Neural progenitor cell (in vitro differentiated cells): ENCODE measurements around the gene GALNT2. TPM values are rescaled to one million over a fixed set of nuclear protein-coding genes. Genes with fewer than 3 reads are reported as not detected.

Source experiments
- DNase-seq: peaks from one replicate; pipeline ENCODE4 v3.0.0-alpha.2; 2016; ENCODE audit warnings: low spot score
- H2AFZ ChIP-seq: fragments of 200-600 bp; sonication (generic); replicated peaks from 2 replicates; pipeline ENCODE4 v1.6.1; 2016; ENCODE audit warnings: antibody characterized with exemption
- H3F3A ChIP-seq: fragments of 200-600 bp; sonication (generic); 2 replicates; pipeline ENCODE4 v1.6.1; 2016; ENCODE audit warnings: antibody characterized with exemption, low read depth
- H3K27ac ChIP-seq: fragments of 200-600 bp; sonication (generic); 2 replicates; pipeline ENCODE4 v1.5.1; 2016; ENCODE audit warnings: mild to moderate bottlenecking
- H3K27me3 ChIP-seq: fragments of 200-600 bp; sonication (generic); 2 replicates; pipeline ENCODE4 v1.6.1; 2016; ENCODE audit warnings: mild to moderate bottlenecking, moderate library complexity
- H3K36me3 ChIP-seq: fragments of 200-600 bp; sonication (generic); 2 replicates; pipeline ENCODE4 v1.5.1; 2016
- H3K4me1 ChIP-seq: fragments of 200-600 bp; sonication (generic); 2 replicates; pipeline ENCODE4 v1.6.1; 2016; ENCODE audit warnings: mixed run types
- H3K4me2 ChIP-seq: fragments of 200-600 bp; sonication (generic); 2 replicates; pipeline ENCODE4 v1.6.1; 2016
- H3K4me3 ChIP-seq: fragments of 200-600 bp; sonication (generic); 2 replicates; pipeline ENCODE4 v1.5.1; 2016
- H3K79me2 ChIP-seq: fragments of 200-600 bp; sonication (generic); 2 replicates; pipeline ENCODE4 v1.6.1; 2016; ENCODE audit warnings: low read depth
- H3K9ac ChIP-seq: fragments of 200-600 bp; sonication (generic); 2 replicates; pipeline ENCODE4 v1.6.1; 2016
- H3K9me3 ChIP-seq: fragments of 200-600 bp; sonication (generic); 2 replicates; pipeline ENCODE4 v1.5.1; 2016; ENCODE audit warnings: low read depth
- H4K20me1 ChIP-seq: fragments of 200-600 bp; sonication (generic); 2 replicates; pipeline ENCODE4 v1.6.1; 2016; ENCODE audit warnings: low read depth
- H3K27ac Mint-ChIP-seq: 3 replicates; pipeline ENCODE4 v1.8.0; 2021; ENCODE audit warnings: mixed read lengths
- H3K27me3 Mint-ChIP-seq: 2 replicates; pipeline ENCODE4 v1.8.0; 2022; ENCODE audit warnings: low read depth, mild to moderate bottlenecking, inconsistent platforms, moderate library complexity, mixed read lengths; ENCODE audit not compliant: insufficient read depth
- H3K36me3 Mint-ChIP-seq: 3 replicates; pipeline ENCODE4 v1.8.0; 2021; ENCODE audit warnings: mixed read lengths
- H3K4me1 Mint-ChIP-seq: 3 replicates; pipeline ENCODE4 v1.8.0; 2021; ENCODE audit warnings: mixed read lengths
- H3K4me3 Mint-ChIP-seq: 3 replicates; pipeline ENCODE4 v1.8.0; 2021; ENCODE audit warnings: mild to moderate bottlenecking, moderate library complexity, mixed read lengths
- H3K9me3 Mint-ChIP-seq: 3 replicates; pipeline ENCODE4 v1.8.0; 2020; ENCODE audit warnings: mixed read lengths
- CTCF ChIP-seq: fragments of 200-600 bp; sonication (generic); IDR thresholded peaks from 2 replicates; pipeline ENCODE4 v1.5.1; 2017; ENCODE audit warnings: antibody characterized with exemption, mild to moderate bottlenecking
- EZH2 ChIP-seq: fragments of 200-600 bp; sonication (generic); IDR thresholded peaks from 2 replicates; pipeline ENCODE4 v1.6.1; 2017; ENCODE audit warnings: antibody characterized with exemption, mild to moderate bottlenecking, moderate library complexity
- EZH2phosphoT487 ChIP-seq: fragments of 200-600 bp; sonication (generic); IDR thresholded peaks from 2 replicates; pipeline ENCODE4 v1.6.1; 2017; ENCODE audit warnings: antibody characterized with exemption
- total RNA-seq: library from RNA; depleted of rRNA; stranded (reverse); fragments of >200 nt; gene quantifications from 2 replicates; pipeline ENCODE4 v1.2.3, GENCODE V29; 2015; ENCODE audit warnings: low replicate concordance

Gene GALNT2
- total RNA-seq: 37.6 and 61.4 TPM in 2 replicates

GRCh38 chr1:230066466-230067404 lies at the start of gene GALNT2:
TSS of gene GALNT2 (plus strand) at chr1:230067238. CDS start at chr1:230067281, 43 bp downstream.
- H3K9me3 ChIP-seq: peaks cover 6% of the 10 kb centered on the region
- peak within 1 kb of the TSS; percentile 91 for H3K4me2 ChIP-seq
- peaks cover 22% of the 10 kb centered on the region for H3K4me1 ChIP-seq
- H3K36me3 Mint-ChIP-seq: no peaks in the 10 kb centered on the region
- H3K9me3 Mint-ChIP-seq: peaks cover 13% of the 10 kb centered on the region
- no peaks in the 10 kb centered on the region for H3K36me3 ChIP-seq
- peaks cover 41% of the 10 kb centered on the region for H3K79me2 ChIP-seq
- peak within 1 kb of the TSS; percentile 68 for H3K27ac Mint-ChIP-seq
- H3K4me3 Mint-ChIP-seq: peak within 1 kb of the TSS; percentile 93
- TF ChIP-seq CTCF: no peak
- peak; percentile 16 for TF ChIP-seq EZH2
- H3K4me1 Mint-ChIP-seq: peaks cover 36% of the 10 kb centered on the region
- peak within 1 kb of the TSS; percentile 94 for H2AFZ ChIP-seq
- peaks cover 17% of the 10 kb centered on the region for H3K27me3 ChIP-seq
- peak; percentile 98 for DNase-seq
- H4K20me1 ChIP-seq: peaks cover 41% of the 10 kb centered on the region
- H3K4me3 ChIP-seq: peak within 1 kb of the TSS; percentile 99
- peak within 1 kb of the TSS; percentile 59 for H3K9ac ChIP-seq
- peak within 1 kb of the TSS; percentile 88 for H3K27ac ChIP-seq
- peaks cover 5% of the 10 kb centered on the region for H3K27me3 Mint-ChIP-seq
- H3F3A ChIP-seq: peaks cover 38% of the 10 kb centered on the region

DNA sequence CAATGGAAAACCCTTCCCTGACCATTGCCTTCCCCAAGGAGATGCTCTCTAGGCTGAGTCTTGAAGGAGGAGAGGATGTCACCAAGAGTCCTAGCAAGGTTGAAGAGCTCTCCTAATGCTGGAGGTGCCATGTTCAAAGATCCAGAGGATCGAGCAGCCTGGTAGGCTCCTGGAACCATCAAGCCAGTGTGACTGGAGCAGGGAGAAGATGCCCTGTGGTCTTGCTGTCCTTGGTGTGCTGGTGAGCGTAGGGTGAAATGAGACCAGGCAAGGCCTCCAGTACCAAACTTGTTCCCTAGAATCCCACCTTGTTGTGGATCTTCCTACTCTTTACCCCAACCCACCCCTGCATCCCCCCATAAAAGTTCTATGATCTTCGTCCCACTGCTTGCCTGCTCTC lies 46.6 kb upstream of the GALNT2 start:
- Histone ChIP-seq H3K4me1 (peaks cover 20% of the 10 kb centered on the region), H3K9ac (no peak overlapping the region), H3K4me3 (no peak overlapping the region), H3K79me2 (no peaks in the 10 kb centered on the region), H3K27ac (no peak overlapping the region), H3F3A (peaks cover 20% of the 10 kb centered on the region), H3K9me3 (no peaks in the 10 kb centered on the region), H2AFZ (no peak overlapping the region), H4K20me1 (no peaks in the 10 kb centered on the region), H3K36me3 (no peaks in the 10 kb centered on the region), H3K27me3 (peaks cover 52% of the 10 kb centered on the region), H3K4me2 (no peak overlapping the region)
- Mint-ChIP-seq H3K27ac (no peak overlapping the region), H3K36me3 (no peaks in the 10 kb centered on the region), H3K4me3 (no peak overlapping the region), H3K9me3 (peaks cover 2% of the 10 kb centered on the region), H3K27me3 (peaks cover 3% of the 10 kb centered on the region), H3K4me1 (peaks cover 8% of the 10 kb centered on the region)
- no peak for TF ChIP-seq EZH2phosphoT487
- TF ChIP-seq CTCF: no peak
- TF ChIP-seq EZH2: no peak
- DNase-seq: no peak

- Mint-ChIP-seq H3K4me1 (peaks cover 6% of the 10 kb centered on the region), H3K36me3 (no peaks in the 10 kb centered on the region), H3K27me3 (peaks cover 7% of the 10 kb centered on the region), H3K27ac (no peak overlapping the region), H3K4me3 (no peak overlapping the region), H3K9me3 (peaks cover 8% of the 10 kb centered on the region)
- no peaks in the 10 kb centered on the region for H3K36me3 ChIP-seq
- no peak overlapping the region for H3K9ac ChIP-seq
- no peak overlapping the region for H2AFZ ChIP-seq
- TF ChIP-seq EZH2 (no peak), CTCF (no peak), EZH2phosphoT487 (no peak)
- no peak overlapping the region for H3K4me3 ChIP-seq
- peaks cover 8% of the 10 kb centered on the region for H3F3A ChIP-seq
- H3K9me3 ChIP-seq: no peaks in the 10 kb centered on the region
- H3K79me2 ChIP-seq: no peaks in the 10 kb centered on the region
- H4K20me1 ChIP-seq: no peaks in the 10 kb centered on the region
- DNase-seq: no peak
- H3K4me1 ChIP-seq: peaks cover 10% of the 10 kb centered on the region
- peaks cover 49% of the 10 kb centered on the region for H3K27me3 ChIP-seq
- H3K27ac ChIP-seq: no peak overlapping the region
- H3K4me2 ChIP-seq: no peak overlapping the region
Measured at GRCh38 chr1:230022666-230023380, 44.2 kb upstream of the GALNT2 start.
